MCF 10A (cell line): ENCODE data around the gene PCDHB1. TPM values are rescaled to one million over a fixed set of nuclear protein-coding genes. Genes with fewer than 3 reads are reported as not detected.
A peak's percentile ranks its signal among the peaks of the same experiment; 100 is the strongest.

Experiments
- BruUV-seq: library from RNA; stranded (reverse); fragments of 400-500 nt; replicated peaks from 2 replicates; lab custom pipeline; 2021; lab: Mats Ljungman, UMichigan
- CTCF ChIA-PET: fragments of 300-600 bp; sonication (Branson Sonifier 250); formaldehyde crosslinking; extraction: SDS; loops from one replicate; lab custom pipeline; 2021; ENCODE audit warnings: antibody characterized with exemption, inconsistent platforms; lab: Yijun Ruan, JAX
- POLR2A ChIA-PET: fragments of 300-600, 350-650 bp; sonication (Branson Sonifier 250); formaldehyde crosslinking; extraction: SDS; loops from one replicate; lab custom pipeline; 2020; ENCODE audit warnings: antibody characterized with exemption, inconsistent platforms; lab: Yijun Ruan, JAX
- DNase-seq: peaks from one replicate; pipeline ENCODE4 v3.0.0-alpha.2; 2018; ENCODE audit not compliant: unreplicated experiment
- H3K27ac Mint-ChIP-seq: one replicate; pipeline ENCODE4 v1.8.0; 2022; ENCODE audit warnings: mild to moderate bottlenecking, low read depth, mixed read lengths; ENCODE audit not compliant: unreplicated experiment
- H3K27me3 Mint-ChIP-seq: one replicate; pipeline ENCODE4 v1.8.0; 2022; ENCODE audit warnings: mixed read lengths; ENCODE audit not compliant: insufficient read depth, unreplicated experiment
- H3K36me3 Mint-ChIP-seq: one replicate; pipeline ENCODE4 v1.8.0; 2022; ENCODE audit warnings: mild to moderate bottlenecking, moderate library complexity, mixed read lengths; ENCODE audit not compliant: insufficient read depth, unreplicated experiment
- H3K4me1 Mint-ChIP-seq: one replicate; pipeline ENCODE4 v1.8.0; 2022; ENCODE audit warnings: mixed read lengths; ENCODE audit not compliant: insufficient read depth, unreplicated experiment
- H3K4me3 Mint-ChIP-seq: one replicate; pipeline ENCODE4 v1.8.0; 2022; ENCODE audit warnings: mild to moderate bottlenecking, moderate library complexity, mixed read lengths; ENCODE audit not compliant: unreplicated experiment
- H3K9me3 Mint-ChIP-seq: one replicate; pipeline ENCODE4 v1.8.0; 2022; ENCODE audit warnings: mixed read lengths; ENCODE audit not compliant: unreplicated experiment
- intact Hi-C: fragments of 100-400 bp; cut with micrococcal nuclease; formaldehyde crosslinking; loops from 2 replicates; pipeline ENCODE4 v1.14.1; 2022
- total RNA-seq: library from RNA; stranded (reverse); gene quantifications from 2 replicates; pipeline ENCODE4 v1.2.3, GENCODE V29; 2022
- TF ChIP-seq, protein P1 (sequence below): fragments of 200-600 bp; IDR thresholded peaks from one replicate; pipeline ENCODE4 v1.8.0; 2022; ENCODE audit warnings: antibody characterized with exemption, mild to moderate bottlenecking; ENCODE audit not compliant: unreplicated experiment

PCDHB1 gene
- total RNA-seq, 1 experiment from 2014 or later, result not detected

DNA sequence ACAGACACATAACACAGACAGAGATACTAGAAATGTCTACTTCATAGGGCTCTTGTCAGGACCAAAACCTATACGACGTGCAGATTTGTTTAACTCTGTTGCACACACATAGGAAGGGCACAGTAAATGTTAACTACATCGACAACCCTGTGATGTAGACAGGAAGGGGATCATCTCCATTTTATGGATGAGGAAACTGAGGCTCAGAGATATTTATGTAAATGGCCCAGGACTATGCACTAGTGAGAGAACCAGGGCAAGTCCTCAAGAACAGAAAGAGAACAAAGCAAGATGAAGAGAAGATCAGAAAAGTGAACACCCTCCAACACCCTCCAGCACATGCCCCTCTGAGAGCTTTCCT lies 48.6 kb upstream of the PCDHB1 start:
- intact Hi-C loops, result loop anchor here (5.0 kb wide), 1 partner anchor 35 kb away; the partner anchor contains the start of gene PCDHAC2
- BruUV-seq, result no TSS peak
- Mint-ChIP-seq H3K36me3 (peaks cover 12% of the 10 kb centered on the region), H3K4me1 (peaks cover 30% of the 10 kb centered on the region), H3K27me3 (no peaks in the 10 kb centered on the region), H3K27ac (peak overlapping the region; percentile 94), H3K4me3 (peak overlapping the region; percentile 74), H3K9me3 (no peaks in the 10 kb centered on the region)
- no peak for DNase-seq
- TF ChIP-seq, protein P1, sequence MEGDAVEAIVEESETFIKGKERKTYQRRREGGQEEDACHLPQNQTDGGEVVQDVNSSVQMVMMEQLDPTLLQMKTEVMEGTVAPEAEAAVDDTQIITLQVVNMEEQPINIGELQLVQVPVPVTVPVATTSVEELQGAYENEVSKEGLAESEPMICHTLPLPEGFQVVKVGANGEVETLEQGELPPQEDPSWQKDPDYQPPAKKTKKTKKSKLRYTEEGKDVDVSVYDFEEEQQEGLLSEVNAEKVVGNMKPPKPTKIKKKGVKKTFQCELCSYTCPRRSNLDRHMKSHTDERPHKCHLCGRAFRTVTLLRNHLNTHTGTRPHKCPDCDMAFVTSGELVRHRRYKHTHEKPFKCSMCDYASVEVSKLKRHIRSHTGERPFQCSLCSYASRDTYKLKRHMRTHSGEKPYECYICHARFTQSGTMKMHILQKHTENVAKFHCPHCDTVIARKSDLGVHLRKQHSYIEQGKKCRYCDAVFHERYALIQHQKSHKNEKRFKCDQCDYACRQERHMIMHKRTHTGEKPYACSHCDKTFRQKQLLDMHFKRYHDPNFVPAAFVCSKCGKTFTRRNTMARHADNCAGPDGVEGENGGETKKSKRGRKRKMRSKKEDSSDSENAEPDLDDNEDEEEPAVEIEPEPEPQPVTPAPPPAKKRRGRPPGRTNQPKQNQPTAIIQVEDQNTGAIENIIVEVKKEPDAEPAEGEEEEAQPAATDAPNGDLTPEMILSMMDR, result no peak
- CTCF ChIA-PET, result interaction anchor here (0.6 to 8.3 kb wide), 7 partner anchors 38 to 519 kb away, joined by 3 to 74 read pairs (median 3); partner anchors contain the start of genes PCDHA12 and PCDHAC1
- POLR2A ChIA-PET, result interaction anchor here (0.9 to 8.1 kb wide), 15 partner anchors 9 to 127 kb away, joined by 3 to 146 read pairs (median 10); partner anchors contain the start of genes PCDHAC1 and PCDHAC2

DNA sequence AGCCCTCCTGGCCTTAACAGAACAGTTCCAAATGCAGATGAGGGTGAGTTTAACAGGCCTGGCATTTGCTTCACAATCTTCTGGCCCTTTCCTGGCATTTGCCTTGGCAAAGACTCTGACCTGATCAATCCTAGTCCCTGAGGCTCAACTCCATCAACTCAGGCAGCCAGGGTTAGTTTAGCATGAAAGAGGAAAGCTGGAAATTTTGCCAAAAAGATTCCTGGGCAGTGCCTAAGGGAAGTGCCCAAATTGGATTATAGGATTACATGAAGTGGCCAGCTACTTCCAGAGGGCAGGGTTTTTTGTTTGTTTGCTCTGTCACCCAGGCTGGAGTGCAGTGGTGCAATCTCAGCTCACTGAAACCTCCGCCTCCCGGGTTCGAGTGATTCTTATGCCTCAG lies 48.1 kb upstream of the PCDHB1 start:
- Mint-ChIP-seq H3K4me3 (no peak overlapping the region), H3K27ac (peak overlapping the region; percentile 94)
- peak; percentile 52 for DNase-seq

DNA sequence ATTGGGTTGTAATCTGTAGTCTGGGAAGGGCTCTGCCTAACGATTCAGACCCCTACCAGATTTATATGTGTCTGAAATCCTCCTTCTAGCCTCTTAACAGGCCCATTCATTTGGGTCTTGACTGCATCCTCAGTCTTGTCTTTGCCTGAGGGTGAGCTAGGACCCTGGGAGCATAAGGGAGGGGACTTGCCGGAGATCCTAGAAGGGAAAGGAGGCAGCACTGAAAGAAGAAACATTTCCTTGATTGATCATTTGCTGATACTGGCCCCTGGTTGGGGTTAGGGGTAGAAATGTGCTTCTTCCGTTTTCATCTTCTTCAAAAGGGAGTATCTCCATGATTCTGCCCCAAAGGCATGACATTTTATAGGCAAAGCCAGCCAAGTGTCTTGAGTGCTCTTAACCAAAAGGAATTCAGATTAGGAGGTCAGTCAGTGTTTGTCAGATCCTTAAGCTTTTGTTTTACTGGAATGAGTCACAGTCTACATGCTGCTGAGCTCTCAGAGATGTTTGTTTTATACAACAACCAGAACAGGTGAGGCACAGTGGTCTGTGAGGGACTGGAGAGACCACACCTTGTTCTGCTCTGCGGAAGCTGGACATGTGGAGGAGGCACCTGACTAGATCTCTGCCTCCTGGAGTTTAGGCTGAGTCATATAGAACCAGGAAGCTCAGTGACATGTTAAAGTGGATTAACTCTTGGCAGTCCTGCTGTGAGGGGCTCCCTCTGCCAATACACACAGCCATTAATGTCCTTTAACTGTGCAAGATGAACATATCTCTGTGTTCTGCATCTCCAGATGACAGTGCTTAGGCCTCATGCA lies 47.2 kb upstream of the PCDHB1 start:
- TF ChIP-seq, protein P1, result no peak
- Mint-ChIP-seq H3K27me3 (no peaks in the 10 kb centered on the region), H3K36me3 (peaks cover 12% of the 10 kb centered on the region), H3K4me1 (peaks cover 30% of the 10 kb centered on the region), H3K4me3 (peak overlapping the region; percentile 42), H3K27ac (peak overlapping the region; percentile 94), H3K9me3 (no peaks in the 10 kb centered on the region)
- ChIA-PET CTCF (interaction anchor here (0.5 to 8.3 kb wide), 16 partner anchors 10 to 658 kb away, joined by 3 to 74 read pairs (median 4); partner anchors contain the start of genes HBEGF, PCDHA12, PCDHAC1 and PCDHAC2), POLR2A (interaction anchor here (0.6 to 8.1 kb wide), 24 partner anchors 9 to 317 kb away, joined by 3 to 146 read pairs (median 4); partner anchors contain the start of genes PCDHA12, PCDHAC1, PCDHAC2 and PCDHB1)
- DNase-seq, result peak; percentile 97
- BruUV-seq, result TSS peak; percentile 41
- intact Hi-C loops, result loop anchor here (1.0 to 5.0 kb wide), 6 partner anchors 27 to 278 kb away; partner anchors contain the start of genes PCDHA12, PCDHAC1 and PCDHAC2

More for the DNA sequence above, 48.1 kb upstream of the PCDHB1 start:
- peaks cover 12% of the 10 kb centered on the region for H3K36me3 Mint-ChIP-seq
- no TSS peak for BruUV-seq
- POLR2A ChIA-PET, result interaction anchor here (0.6 to 8.1 kb wide), 11 partner anchors 9 to 76 kb away, joined by 3 to 146 read pairs (median 9); partner anchors contain the start of genes PCDHAC1 and PCDHAC2
- peaks cover 30% of the 10 kb centered on the region for H3K4me1 Mint-ChIP-seq
- intact Hi-C loops, result loop anchor here (5.0 kb wide), 1 partner anchor 36 kb away; the partner anchor contains the start of gene PCDHAC2
- no peaks in the 10 kb centered on the region for H3K9me3 Mint-ChIP-seq
- CTCF ChIA-PET, result interaction anchor here (0.6 to 8.3 kb wide), 8 partner anchors 25 to 519 kb away, joined by 3 to 74 read pairs (median 6); partner anchors contain the start of genes PCDHA12 and PCDHAC1
- TF ChIP-seq, protein P1, result no peak
- H3K27me3 Mint-ChIP-seq, result no peaks in the 10 kb centered on the region
